RWPE2 (cell line): ENCODE results near the gene SIGLEC11.
A peak's percentile ranks its signal among the peaks of the same experiment; 100 is the strongest.
"Not testable (repeated sequence)": the region's sequence is repeated elsewhere in the genome, so short reads cannot be mapped to it uniquely, and the experiment has no call there.

ENCODE experiments used
- ATAC-seq: fragments of 200-7000 bp; cut with Tn5 transposase; 3 replicates; pipeline ENCODE4 v1.9.1; 2021; ENCODE audit warnings: low read depth
- DNase-seq: peaks from one replicate; pipeline ENCODE4 v3.0.0-alpha.2; 2020; ENCODE audit warnings: low spot score
- H3K27ac ChIP-seq: fragments of 450-650 bp; 2 replicates; pipeline ENCODE4 v1.5.1; 2017; ENCODE audit warnings: mild to moderate bottlenecking; ENCODE audit not compliant: poor library complexity, severe bottlenecking
- H3K27me3 ChIP-seq: fragments of 250-450 bp; sonication (Bioruptor Pico); 2 replicates; pipeline ENCODE4 v1.5.1; 2021; ENCODE audit warnings: mild to moderate bottlenecking, moderate library complexity; ENCODE audit not compliant: insufficient read depth, poor library complexity, severe bottlenecking
- H3K36me3 ChIP-seq: fragments of 250-450 bp; sonication (Bioruptor Pico); 2 replicates; pipeline ENCODE4 v1.5.1; 2020; ENCODE audit warnings: low read depth, mild to moderate bottlenecking, moderate library complexity
- H3K4me1 ChIP-seq: fragments of 250-450 bp; sonication (Bioruptor Pico); 2 replicates; pipeline ENCODE4 v1.5.1; 2021; ENCODE audit warnings: mild to moderate bottlenecking, moderate library complexity; ENCODE audit not compliant: insufficient read depth, poor library complexity, severe bottlenecking
- H3K4me3 ChIP-seq: fragments of 250-450 bp; sonication (Bioruptor Pico); 2 replicates; pipeline ENCODE4 v1.5.1; 2021; ENCODE audit warnings: mild to moderate bottlenecking, moderate library complexity; ENCODE audit not compliant: severe bottlenecking
- H3K9me3 ChIP-seq: fragments of 250-450 bp; sonication (Bioruptor Pico); 2 replicates; pipeline ENCODE4 v1.5.1; 2021; ENCODE audit warnings: mild to moderate bottlenecking, moderate library complexity; ENCODE audit not compliant: severe bottlenecking
- TF ChIP-seq, protein P1 (sequence below): fragments of 450-650 bp; IDR thresholded peaks from one replicate; pipeline ENCODE4 v1.5.1; 2017; ENCODE audit warnings: mild to moderate bottlenecking, moderate library complexity; ENCODE audit not compliant: poor library complexity, severe bottlenecking

The SIGLEC11 gene

DNA sequence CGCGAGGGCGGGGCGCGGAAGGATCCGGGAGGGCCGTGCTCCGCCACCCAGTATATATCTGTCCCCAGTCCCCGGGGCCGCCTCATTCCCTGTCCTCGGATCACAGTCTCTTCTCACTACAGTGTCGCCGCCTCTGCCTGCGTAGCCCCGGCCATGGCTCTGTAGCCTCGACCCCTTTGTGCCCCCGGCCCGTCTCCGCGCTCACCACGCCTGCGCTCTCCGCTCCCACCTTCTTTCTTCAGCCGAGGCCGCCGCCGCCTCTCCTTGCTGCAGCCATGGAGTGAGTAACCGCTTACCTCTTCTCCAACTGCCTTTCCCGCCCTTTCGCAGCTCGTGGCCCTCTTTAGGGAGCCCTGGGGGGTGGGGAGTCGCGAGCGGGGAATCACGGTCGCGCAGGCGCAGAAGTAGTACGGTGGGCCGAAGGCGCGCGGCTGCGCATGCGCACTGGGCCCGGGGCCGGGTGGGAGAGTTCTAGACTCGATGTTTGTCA, 31.8 kb downstream of the SIGLEC11 start, which contains the start of the genes ATF5 and NUP62:
TSS of gene ATF5 (plus strand) at position 85 of the 490 bp plus-strand sequence. CDS start 1,646 bp downstream, outside the sequence.
TSS of gene NUP62 (minus strand) at position 384 of the 490 bp plus-strand sequence. CDS start 19,697 bp downstream, outside the sequence.
- H3K4me1 ChIP-seq: peaks cover 11% of the 10 kb centered on the region
- peak within 1 kb of the TSS; percentile 70 for H3K4me3 ChIP-seq
- H3K27me3 ChIP-seq: no peaks in the 10 kb centered on the region
- H3K9me3 ChIP-seq: no peaks in the 10 kb centered on the region
- peaks cover 48% of the 10 kb centered on the region for H3K36me3 ChIP-seq
- DNase-seq: peak; percentile 87
- TF ChIP-seq, protein P1, sequence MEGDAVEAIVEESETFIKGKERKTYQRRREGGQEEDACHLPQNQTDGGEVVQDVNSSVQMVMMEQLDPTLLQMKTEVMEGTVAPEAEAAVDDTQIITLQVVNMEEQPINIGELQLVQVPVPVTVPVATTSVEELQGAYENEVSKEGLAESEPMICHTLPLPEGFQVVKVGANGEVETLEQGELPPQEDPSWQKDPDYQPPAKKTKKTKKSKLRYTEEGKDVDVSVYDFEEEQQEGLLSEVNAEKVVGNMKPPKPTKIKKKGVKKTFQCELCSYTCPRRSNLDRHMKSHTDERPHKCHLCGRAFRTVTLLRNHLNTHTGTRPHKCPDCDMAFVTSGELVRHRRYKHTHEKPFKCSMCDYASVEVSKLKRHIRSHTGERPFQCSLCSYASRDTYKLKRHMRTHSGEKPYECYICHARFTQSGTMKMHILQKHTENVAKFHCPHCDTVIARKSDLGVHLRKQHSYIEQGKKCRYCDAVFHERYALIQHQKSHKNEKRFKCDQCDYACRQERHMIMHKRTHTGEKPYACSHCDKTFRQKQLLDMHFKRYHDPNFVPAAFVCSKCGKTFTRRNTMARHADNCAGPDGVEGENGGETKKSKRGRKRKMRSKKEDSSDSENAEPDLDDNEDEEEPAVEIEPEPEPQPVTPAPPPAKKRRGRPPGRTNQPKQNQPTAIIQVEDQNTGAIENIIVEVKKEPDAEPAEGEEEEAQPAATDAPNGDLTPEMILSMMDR: no peak
- ATAC-seq: peak; percentile 52
- H3K27ac ChIP-seq: peak within 1 kb of the TSS; percentile 78

DNA sequence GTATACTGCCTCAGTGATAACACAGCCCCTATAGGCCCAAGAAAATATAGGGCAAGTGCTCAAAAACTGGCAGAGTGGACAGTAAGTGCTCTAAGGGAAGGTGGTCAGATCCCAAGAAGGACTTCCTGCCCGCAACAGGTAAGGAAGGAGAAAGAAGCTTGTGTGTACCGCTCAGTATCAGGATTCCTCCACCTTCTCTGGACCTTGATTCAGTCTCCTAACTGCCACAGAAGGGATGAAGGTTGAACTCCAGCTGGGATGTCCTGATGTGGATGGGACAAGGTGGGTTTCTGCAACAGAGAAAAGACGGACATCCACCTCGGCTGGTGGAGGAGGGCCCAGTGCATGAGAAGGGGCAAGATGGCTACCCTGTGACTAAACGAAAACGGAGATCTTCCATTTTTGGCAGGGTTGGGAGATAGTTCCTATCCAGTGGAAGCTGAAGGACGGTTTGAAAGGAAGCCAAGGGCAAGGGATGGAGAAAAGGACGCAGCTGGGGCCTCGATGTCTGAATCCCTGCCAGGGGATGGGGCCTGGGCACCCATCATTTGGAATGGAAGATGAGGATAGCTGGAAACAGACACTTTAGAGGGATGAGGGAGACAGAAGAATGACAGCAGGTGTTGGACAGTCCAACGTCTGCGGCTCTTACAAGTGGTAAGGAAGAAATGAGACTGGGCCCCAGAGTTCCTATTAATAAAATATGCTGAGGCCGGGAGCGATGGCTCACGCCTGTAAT, 33.3 kb downstream of the SIGLEC11 start:
- H3K27ac ChIP-seq: peak overlapping the region; percentile 78
- no peak for ATAC-seq
- peaks cover 11% of the 10 kb centered on the region for H3K4me1 ChIP-seq
- peaks cover 62% of the 10 kb centered on the region for H3K36me3 ChIP-seq
- peak overlapping the region; percentile 70 for H3K4me3 ChIP-seq
- H3K27me3 ChIP-seq: no peaks in the 10 kb centered on the region
- no peaks in the 10 kb centered on the region for H3K9me3 ChIP-seq
- TF ChIP-seq, protein P1: no peak
- DNase-seq: no peak

DNA sequence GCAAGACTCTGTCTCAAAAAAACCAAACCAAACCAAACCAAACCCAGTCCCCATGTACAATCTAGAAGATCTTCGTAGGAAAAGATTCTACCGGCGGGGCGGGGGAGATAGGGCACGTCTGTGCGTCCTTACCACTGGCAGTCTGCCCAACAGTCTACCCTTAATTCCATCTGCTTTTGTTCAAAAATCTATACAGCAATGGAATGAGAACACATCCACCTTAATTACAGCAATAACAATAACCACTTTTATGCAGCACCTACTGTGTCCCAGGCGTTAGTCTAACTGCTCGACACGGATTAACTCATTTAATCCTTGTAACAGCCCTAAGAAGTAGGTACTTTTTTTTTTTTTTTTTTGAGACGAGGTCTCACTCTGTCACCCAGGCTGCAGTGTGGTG, 34.5 kb downstream of the SIGLEC11 start:
- no peak for ATAC-seq
- DNase-seq: no peak
- Histone ChIP-seq H3K36me3 (peaks cover 71% of the 10 kb centered on the region), H3K4me3 (no peak overlapping the region), H3K4me1 (peaks cover 6% of the 10 kb centered on the region), H3K27ac (no peak overlapping the region), H3K27me3 (no peaks in the 10 kb centered on the region), H3K9me3 (no peaks in the 10 kb centered on the region)
- TF ChIP-seq, protein P1: no peak

DNA sequence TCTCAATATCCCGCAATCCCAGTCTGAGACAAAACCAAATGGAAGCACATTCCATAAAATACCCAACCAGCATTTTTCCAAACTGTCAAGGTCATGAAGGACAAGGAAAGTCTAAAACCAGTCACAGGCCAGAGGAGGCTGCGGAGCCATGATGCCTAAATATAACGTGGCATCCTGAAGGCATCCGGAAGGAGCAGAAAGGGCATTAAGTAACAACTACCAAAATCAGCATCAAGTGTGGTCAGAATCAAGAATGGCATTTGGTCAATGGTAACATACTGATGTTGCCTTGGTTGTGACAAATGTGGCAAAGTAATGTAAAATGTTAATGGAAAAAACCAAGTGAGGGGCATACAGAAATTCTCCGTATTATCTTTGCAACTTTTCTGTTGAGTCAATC, 35.5 kb downstream of the SIGLEC11 start:
- Histone ChIP-seq H3K4me1 (peaks cover 6% of the 10 kb centered on the region), H3K36me3 (peaks cover 63% of the 10 kb centered on the region)

DNA sequence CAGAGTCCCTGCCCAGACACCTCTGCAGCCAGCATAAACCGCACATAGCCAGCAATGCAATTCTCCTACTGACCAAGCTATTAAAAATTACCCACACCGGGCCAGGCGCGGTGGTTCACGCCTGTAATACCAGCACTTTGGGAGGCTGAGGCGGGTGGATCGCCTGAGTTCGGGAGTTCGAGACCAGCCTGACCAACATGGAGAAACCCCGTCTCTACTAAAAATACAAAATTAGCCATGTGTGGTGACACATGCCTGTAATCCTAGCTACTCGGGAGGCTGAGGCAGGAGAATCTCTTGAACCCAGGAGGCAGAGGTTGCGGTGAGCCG, 36.1 kb downstream of the SIGLEC11 start:
- H3K27ac ChIP-seq, H3K27me3 ChIP-seq, H3K4me3 ChIP-seq, ATAC-seq, DNase-seq, H3K4me1 ChIP-seq, H3K9me3 ChIP-seq: not testable (repeated sequence)
- peaks cover 66% of the 10 kb centered on the region for H3K36me3 ChIP-seq

More for the DNA sequence above, 35.5 kb downstream of the SIGLEC11 start:
- TF ChIP-seq, protein P1: no peak
- no peak overlapping the region for H3K27ac ChIP-seq
- ATAC-seq (no peak), DNase-seq (no peak)
- H3K9me3 ChIP-seq: no peaks in the 10 kb centered on the region
- no peaks in the 10 kb centered on the region for H3K27me3 ChIP-seq
- H3K4me3 ChIP-seq: no peak overlapping the region
